ENCODE results near the gene NAT14.
A peak's percentile ranks its signal among the peaks of the same experiment; 100 is the strongest.

DNA sequence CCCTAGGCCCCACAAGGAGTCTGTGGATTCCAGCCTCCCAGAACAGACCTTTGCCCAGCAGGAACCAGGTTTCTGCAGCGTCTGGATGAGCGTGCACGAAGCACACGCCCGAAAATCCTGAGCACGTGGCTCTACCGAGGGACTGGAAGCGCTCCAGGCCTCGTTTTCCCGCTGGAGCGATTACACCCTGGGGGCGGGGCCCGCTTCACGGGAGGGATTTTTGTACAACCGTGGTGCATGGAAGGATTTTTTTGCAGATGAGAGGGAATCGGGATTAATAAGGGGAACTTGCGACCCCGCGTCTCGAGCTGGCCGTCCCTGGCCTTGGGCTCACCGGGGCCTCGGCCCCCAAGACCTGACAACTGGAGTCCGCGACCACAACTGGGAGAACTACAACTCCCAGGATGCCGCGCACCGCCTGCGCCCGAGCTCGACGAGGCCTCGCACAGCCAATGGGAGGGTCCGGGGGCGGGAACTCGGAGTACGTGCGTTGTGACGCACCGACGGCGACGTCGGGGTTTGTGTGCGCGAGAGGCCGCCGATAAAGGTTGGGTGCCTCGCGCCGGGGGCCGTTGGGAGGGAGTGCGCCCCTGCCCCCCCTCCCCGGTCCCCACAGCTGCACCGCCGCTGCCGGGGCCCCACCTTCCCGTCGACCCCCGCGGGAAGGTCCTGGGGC, 8.8 kb upstream of the NAT14 start, which contains the start of gene ZNF628:
- TF ChIP-seq, protein P1, sequence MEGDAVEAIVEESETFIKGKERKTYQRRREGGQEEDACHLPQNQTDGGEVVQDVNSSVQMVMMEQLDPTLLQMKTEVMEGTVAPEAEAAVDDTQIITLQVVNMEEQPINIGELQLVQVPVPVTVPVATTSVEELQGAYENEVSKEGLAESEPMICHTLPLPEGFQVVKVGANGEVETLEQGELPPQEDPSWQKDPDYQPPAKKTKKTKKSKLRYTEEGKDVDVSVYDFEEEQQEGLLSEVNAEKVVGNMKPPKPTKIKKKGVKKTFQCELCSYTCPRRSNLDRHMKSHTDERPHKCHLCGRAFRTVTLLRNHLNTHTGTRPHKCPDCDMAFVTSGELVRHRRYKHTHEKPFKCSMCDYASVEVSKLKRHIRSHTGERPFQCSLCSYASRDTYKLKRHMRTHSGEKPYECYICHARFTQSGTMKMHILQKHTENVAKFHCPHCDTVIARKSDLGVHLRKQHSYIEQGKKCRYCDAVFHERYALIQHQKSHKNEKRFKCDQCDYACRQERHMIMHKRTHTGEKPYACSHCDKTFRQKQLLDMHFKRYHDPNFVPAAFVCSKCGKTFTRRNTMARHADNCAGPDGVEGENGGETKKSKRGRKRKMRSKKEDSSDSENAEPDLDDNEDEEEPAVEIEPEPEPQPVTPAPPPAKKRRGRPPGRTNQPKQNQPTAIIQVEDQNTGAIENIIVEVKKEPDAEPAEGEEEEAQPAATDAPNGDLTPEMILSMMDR (IDR thresholded peaks at IDR 0.05): no peak
- peak; percentile 69 to 92 for TF ChIP-seq POLR2AphosphoS5 (IDR thresholded peaks at IDR 0.05; ENCODE audit: insufficient read depth in 1 of 2, low read depth in 1 of 2)
